Heart right ventricle (tissue), 16 donors: ENCODE data around the gene ANKRD65. TPM values are rescaled to one million over a fixed set of nuclear protein-coding genes. Genes with fewer than 3 reads are reported as not detected.
"Not testable (repeated sequence)": the region's sequence is repeated elsewhere in the genome, so short reads cannot be mapped to it uniquely, and the experiment has no call there.

Experiments used
- ATAC-seq, 8 donors: fragments of 200-7000 bp; cut with Tn5 transposase; one replicate each; pipeline ENCODE4 v1.9.1; 2020; ENCODE audit warnings: mild to moderate bottlenecking in 8 of 8, moderate library complexity in 8 of 8, moderate number of reproducible peaks in 1 of 8
- DNase-seq, 2 donors: peaks; one replicate each; pipeline ENCODE4 v3.0.0-alpha.2; 2020
- H3K27ac ChIP-seq, 10 donors: fragments of 200-600 bp; sonication (generic) in 2 of 10; one replicate each; pipeline versions ENCODE4 v1.5.0 to v1.8.0; 2020 to 2022; ENCODE audit warnings: mild to moderate bottlenecking in 3 of 10
- H3K27me3 ChIP-seq, 7 donors: fragments of 200-600 bp; one replicate each; pipeline ENCODE4 v1.8.0; 2021 to 2022; ENCODE audit warnings: mild to moderate bottlenecking in 2 of 7
- H3K36me3 ChIP-seq, 9 donors: fragments of 200-600 bp; sonication (generic) in 1 of 9; one replicate each; pipeline versions ENCODE4 v1.5.0 to v1.8.0; 2020 to 2022; ENCODE audit warnings: mild to moderate bottlenecking in 2 of 9
- H3K4me1 ChIP-seq, 9 donors: fragments of 200-600 bp; sonication (generic) in 1 of 9; one replicate each; pipeline versions ENCODE4 v1.5.0 to v1.8.0; 2020 to 2022; ENCODE audit warnings: mild to moderate bottlenecking in 4 of 9
- H3K4me3 ChIP-seq, 10 donors: fragments of 200-600 bp; sonication (generic) in 2 of 10; one replicate each; pipeline versions ENCODE4 v1.5.0 to v1.8.0; 2020 to 2022; ENCODE audit warnings: mild to moderate bottlenecking in 7 of 10, moderate library complexity in 2 of 10
- H3K9me3 ChIP-seq, 11 donors: fragments of 200-600 bp in 10 of 11; sonication (generic) in 2 of 11; one replicate each; pipeline versions ENCODE4 v1.5.0 to v1.8.0; 2013 to 2022; ENCODE audit warnings: mild to moderate bottlenecking in 2 of 11, control low read depth in 1 of 11, moderate library complexity in 1 of 11
- WGBS, 2 donors: extraction: QIAGEN DNeasy Blood & Tissue Kit; methylation state at CpG; one replicate each; pipeline ENCODE4 v1.1.7; 2013; ENCODE audit warnings: inconsistent platforms in 1 of 2; 5-methylcytosine and 5-hydroxymethylcytosine counted together
- intact Hi-C, 10 donors: fragments of 100-400 bp; cut with DNase I; formaldehyde crosslinking; loops; one replicate each; pipeline versions ENCODE4 v1.11.1 to v1.14.2; 2022
- polyA plus RNA-seq, 2 donors: library from polyadenylated mRNA; stranded (reverse); fragments of 200-250 nt; gene quantifications; one replicate each; pipeline ENCODE4 v1.2.3, GENCODE V29; 2013
- total RNA-seq, 10 donors: library from RNA; stranded (reverse); fragmentation: NEBNext Ultra II Directional in 3 of 10; extraction: Animal tissue kit (Norgen Biotek cat#: 25700) in 3 of 10; gene quantifications; one replicate each; pipeline versions ENCODE4 v1.2.1 to v1.2.4, GENCODE V29; 2021 to 2023
- TF ChIP-seq, protein P1 (sequence below), 9 donors: fragments of 200-600 bp; sonication (generic) in 2 of 9; IDR thresholded peaks; one replicate each; pipeline versions ENCODE4 v1.5.0 to v1.8.0; 2021 to 2022; ENCODE audit warnings: antibody characterized with exemption in 9 of 9, mild to moderate bottlenecking in 5 of 9, moderate library complexity in 1 of 9
- donor health status: Arrhythmogenic right ventricular cardiomyopathy.
- donor health status: ischemic (EF 13 %, LVEDD 7.1; RV severe dilation, severe dysfunction).
- donor health status: healthy with polysubstance abuse.
- donor health status: DM: no; HTN: yes; CAD: no.
- donor health status: DM: no; HTN: no; CAD: no.
- donor health status: ischemic (EF 25% LVEDD 6.9; RV normal size, moderate dysfunction).
- donor health status: ischemic (EF 25% LVEDD 5.7; RV mildly dilated, moderate dysfunction).
- donor health status: healthy.
- donor health status: DM: yes; HTN: yes; CAD: no.
- donor health status: Ischemic cardiomyopathy.
- donor health status: ischemic (EF 35%, LVEDD 5.7; RV mildly dilated, moderate dysfunction).
- donor health status: nonischemic (EF 11% LVEDD 7.7; RV severe dilation, severe dysfunction).
- donor health status: DM: yes; HTN: yes; CAD: no.
- donor health status: PGD.
- donor health status: ischemic (EF 29% LVEDD 5.4; RV normal size, mild dysfunction).
- donor health status: nonischemic (EF 23%, LVEDD 6.1; RV moderate dilation, normal function).

ANKRD65 gene
- total and polyA plus RNA-seq, 12 donors: 0.37 to 3.1 (median 1.8) TPM

DNA sequence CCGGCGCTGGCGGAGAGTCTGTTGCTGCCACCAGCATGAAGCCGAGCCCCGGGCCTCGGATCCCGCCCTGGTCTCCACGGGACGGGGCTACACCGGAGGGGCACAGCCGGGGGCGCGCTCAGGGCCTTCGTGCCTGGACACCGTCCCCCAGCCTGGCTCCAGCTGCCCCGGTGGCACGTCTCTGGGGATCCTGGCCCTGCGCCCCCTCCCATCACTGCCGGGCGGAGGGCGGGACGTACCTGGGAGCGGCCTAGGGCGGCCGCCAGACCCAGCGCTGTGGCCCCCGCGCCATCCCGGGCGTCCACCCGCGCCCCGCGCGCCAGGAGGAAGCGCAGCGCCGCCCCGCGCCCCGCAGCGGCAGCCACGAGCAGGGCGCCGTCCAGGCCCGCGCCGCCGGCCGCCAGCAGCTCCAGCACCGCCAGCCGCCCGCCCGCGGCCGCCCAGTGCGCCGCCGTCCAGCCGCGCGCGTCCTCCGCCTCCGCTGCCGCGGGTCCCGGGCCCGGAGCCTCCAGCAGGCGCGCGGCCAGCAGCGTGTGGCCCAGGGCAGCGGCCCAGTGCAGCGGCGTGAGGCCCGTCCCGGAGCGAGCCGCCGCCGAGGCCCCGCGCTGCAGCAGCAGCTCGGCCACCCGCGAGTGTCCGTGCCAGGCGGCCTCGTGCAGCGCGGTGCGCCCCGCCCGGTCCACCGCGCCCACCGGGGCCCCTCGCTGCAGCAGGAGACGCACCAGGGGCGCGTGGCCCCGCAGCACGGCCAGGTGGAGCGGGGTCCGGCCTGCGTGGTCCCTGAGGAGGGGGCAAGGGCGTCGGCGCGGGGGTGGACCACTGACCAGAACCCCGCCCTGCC, 1.0 kb downstream of the ANKRD65 start:
- intact Hi-C loops: loop anchor here in 1 of 10 donors (1.0 kb wide), 1 partner anchor 49 kb away; no protein-coding TSS in a partner anchor
- no peak for DNase-seq
- WGBS, 2 donors: 12 to 16% methylated on average over 53 to 112 of the region's 112 CpGs
- Histone ChIP-seq H3K4me3 (peak overlapping the region in 9 of 10 donors; percentile 35 to 58 (median 47)), H3K36me3 (no peaks in the 10 kb centered on the region), H3K27me3 (peaks cover 0 to 18% (median 0%) of the 10 kb centered on the region in 7 donors), H3K9me3 (no peaks in the 10 kb centered on the region), H3K27ac (peak overlapping the region in 9 of 10 donors; percentile 51 to 85 (median 78)), H3K4me1 (peaks cover 0 to 23% (median 8%) of the 10 kb centered on the region in 9 donors)
- TF ChIP-seq, protein P1, sequence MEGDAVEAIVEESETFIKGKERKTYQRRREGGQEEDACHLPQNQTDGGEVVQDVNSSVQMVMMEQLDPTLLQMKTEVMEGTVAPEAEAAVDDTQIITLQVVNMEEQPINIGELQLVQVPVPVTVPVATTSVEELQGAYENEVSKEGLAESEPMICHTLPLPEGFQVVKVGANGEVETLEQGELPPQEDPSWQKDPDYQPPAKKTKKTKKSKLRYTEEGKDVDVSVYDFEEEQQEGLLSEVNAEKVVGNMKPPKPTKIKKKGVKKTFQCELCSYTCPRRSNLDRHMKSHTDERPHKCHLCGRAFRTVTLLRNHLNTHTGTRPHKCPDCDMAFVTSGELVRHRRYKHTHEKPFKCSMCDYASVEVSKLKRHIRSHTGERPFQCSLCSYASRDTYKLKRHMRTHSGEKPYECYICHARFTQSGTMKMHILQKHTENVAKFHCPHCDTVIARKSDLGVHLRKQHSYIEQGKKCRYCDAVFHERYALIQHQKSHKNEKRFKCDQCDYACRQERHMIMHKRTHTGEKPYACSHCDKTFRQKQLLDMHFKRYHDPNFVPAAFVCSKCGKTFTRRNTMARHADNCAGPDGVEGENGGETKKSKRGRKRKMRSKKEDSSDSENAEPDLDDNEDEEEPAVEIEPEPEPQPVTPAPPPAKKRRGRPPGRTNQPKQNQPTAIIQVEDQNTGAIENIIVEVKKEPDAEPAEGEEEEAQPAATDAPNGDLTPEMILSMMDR (IDR thresholded peaks at IDR 0.05): peak in 2 of 9 donors; percentile 11 to 23
- ATAC-seq: peak; percentile 52 to 82 (median 67)

DNA sequence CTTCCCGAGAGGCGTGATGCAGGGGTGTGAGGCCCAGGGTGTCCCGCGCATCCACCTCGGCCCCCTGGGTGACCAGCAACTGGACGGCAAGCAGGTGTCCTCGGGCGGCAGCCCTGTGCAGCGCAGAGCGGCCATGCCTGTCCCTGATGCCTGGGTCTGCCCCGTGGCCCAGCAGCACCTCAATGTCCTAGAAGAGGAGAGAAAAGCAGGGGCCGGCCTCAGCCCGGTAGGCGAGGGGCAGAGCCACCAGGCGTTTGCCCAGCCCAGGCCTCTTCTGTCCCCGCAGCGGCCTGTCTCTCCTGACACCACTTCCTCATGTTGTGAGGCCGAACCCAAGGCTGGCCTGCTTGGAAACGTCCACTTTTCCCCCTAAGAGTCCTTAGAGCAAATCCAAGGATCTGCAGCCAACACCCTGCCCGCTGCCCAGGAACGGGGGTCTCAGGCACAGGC, 1.7 kb downstream of the ANKRD65 start:
- Histone ChIP-seq H3K4me3 (peak overlapping the region in 9 of 10 donors; percentile 35 to 58 (median 47)), H3K27ac (peak overlapping the region in 9 of 10 donors; percentile 51 to 85 (median 78)), H3K36me3 (no peaks in the 10 kb centered on the region), H3K9me3 (no peaks in the 10 kb centered on the region), H3K4me1 (peaks cover 0 to 23% (median 8%) of the 10 kb centered on the region in 9 donors), H3K27me3 (peaks cover 0 to 18% (median 0%) of the 10 kb centered on the region in 7 donors)
- intact Hi-C loops: no loop called here
- no peak for DNase-seq
- peak in 4 of 8 donors; percentile 13 to 55 (median 19) for ATAC-seq
- 89 to 95% methylated on average over 21 of the region's 21 CpGs for WGBS, 2 donors
- TF ChIP-seq, protein P1 (IDR thresholded peaks at IDR 0.05): no peak

DNA sequence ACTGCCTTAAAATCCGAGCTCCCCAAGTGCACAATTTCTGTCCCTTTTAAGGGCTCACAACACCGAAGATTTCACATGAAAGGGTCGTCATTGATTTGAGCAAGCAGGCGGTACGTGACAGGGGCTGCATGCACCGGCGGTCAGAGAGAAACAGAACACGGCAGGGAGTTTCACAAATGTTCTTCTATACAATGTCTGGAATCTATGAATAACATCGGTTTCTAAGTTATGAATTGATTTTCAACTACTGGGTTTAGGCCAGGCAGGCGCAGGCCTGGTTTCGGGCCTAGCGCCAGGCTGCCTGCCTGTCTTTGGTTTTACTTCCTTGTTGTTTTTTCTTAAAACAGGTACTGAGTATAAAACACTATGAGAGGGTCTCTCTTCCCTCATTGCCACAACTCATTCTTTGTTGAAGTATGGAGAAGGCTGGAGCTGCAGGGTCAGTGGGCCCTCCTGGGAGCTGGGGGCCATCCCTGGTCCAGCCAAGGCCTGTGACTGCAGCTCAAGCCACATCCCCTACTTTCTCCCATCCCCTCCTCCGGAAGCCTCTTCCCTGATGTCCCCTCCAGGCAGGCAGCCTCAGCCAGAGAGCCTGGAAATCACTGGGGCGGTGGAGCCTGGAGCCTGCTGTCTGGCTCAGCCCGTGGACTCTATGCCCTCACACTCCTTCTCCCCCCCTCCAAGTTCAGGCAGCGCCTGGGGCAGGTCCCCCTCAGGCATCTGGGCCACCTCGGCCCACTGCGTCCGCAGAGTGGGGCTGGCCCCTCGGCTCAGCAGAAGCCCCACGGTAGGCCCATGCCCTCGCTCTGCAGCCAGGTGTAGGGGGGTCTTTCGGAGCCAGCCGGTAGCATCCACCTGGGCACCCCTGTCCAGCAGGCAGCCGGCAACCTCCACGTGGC, 2.4 kb downstream of the ANKRD65 start:
- no peak overlapping the region for H3K4me3 ChIP-seq
- TF ChIP-seq, protein P1 (IDR thresholded peaks at IDR 0.05): no peak
- 94 to 95% methylated on average over 26 of the region's 26 CpGs for WGBS, 2 donors
- H3K36me3 ChIP-seq: no peaks in the 10 kb centered on the region
- H3K4me1 ChIP-seq: peaks cover 0 to 23% (median 8%) of the 10 kb centered on the region in 9 donors
- peak in 2 of 8 donors; percentile 33 to 36 for ATAC-seq
- H3K9me3 ChIP-seq: no peaks in the 10 kb centered on the region
- DNase-seq: no peak
- intact Hi-C loops: no loop called here
- H3K27me3 ChIP-seq: peaks cover 0 to 18% (median 0%) of the 10 kb centered on the region in 7 donors
- H3K27ac ChIP-seq: no peak overlapping the region

DNA sequence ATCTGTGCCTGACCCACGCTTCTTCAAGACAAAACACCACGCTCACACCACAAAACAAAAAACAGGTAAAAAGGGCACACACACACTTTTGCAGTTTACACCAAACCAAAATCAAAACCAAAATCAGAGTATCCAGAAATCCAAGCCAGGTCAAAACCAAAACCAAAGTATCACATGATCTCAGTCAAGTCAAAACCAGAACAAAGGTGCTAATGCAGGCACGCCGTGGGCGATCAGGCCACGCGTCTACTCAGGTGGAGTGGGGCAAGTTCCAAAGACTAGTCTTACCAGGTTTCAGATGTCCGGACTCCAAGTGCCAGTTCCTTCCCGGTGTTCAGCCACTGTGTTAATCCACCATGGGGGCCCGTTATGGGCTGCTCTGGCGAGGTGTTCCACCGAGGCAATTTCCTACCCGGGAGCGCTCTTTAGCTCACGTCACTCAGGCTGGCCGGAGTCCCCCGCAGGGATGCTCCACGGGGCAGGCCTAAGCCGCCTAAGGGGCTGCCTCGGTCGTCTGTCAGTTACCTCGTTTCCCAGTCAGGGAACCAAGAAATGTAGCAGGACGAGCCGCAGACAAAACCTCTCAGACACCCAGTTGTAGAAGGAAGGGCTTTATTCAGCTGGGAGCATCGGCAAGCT, 3.1 kb downstream of the ANKRD65 start:
- DNase-seq, H3K27ac ChIP-seq, H3K4me3 ChIP-seq, ATAC-seq, H3K36me3 ChIP-seq, H3K9me3 ChIP-seq, intact Hi-C loops: not testable (repeated sequence)
- Histone ChIP-seq H3K27me3 (peaks cover 0 to 18% (median 0%) of the 10 kb centered on the region in 7 donors), H3K4me1 (peaks cover 0 to 21% (median 7%) of the 10 kb centered on the region in 9 donors)
- WGBS, 2 donors: 90 to 92% methylated on average over 25 of the region's 25 CpGs

DNA sequence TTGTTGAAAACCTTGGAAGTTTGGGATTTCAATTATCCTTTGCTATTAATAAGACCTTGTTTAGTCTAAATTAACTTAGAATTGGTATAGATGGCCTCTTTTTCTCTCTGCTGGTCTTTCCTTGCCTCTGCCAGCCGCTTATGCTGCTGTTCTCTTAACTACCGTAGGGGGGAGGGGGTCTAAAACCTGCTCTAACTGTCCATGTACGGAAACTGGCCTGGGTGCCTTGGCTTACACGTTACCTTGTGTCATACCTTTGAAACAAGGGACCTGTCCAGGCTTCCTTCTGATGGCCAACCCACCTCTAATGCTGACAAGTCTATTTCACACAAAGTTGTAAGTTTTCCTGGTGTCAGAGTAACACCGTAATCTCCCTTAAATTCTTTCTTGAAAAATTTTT, 3.7 kb downstream of the ANKRD65 start:
- H3K27ac ChIP-seq, H3K36me3 ChIP-seq, H3K4me3 ChIP-seq, ATAC-seq, DNase-seq, H3K9me3 ChIP-seq, intact Hi-C loops: not testable (repeated sequence)
- Histone ChIP-seq H3K27me3 (peaks cover 0 to 15% (median 0%) of the 10 kb centered on the region in 7 donors), H3K4me1 (peaks cover 0 to 15% (median 7%) of the 10 kb centered on the region in 9 donors)
- WGBS, 2 donors: 77 to 85% methylated on average over 5 of the region's 5 CpGs
